Left renal pelvis (tissue), 4 donors: ENCODE data around the gene DDX49. TPM values are rescaled to one million over a fixed set of nuclear protein-coding genes. Genes with fewer than 3 reads are reported as not detected.
A peak's percentile ranks its signal among the peaks of the same experiment; 100 is the strongest.
"Not testable (repeated sequence)": the region's sequence is repeated elsewhere in the genome, so short reads cannot be mapped to it uniquely, and the experiment has no call there.

ENCODE experiments used
- DNase-seq, 4 donors: peaks; one replicate each; pipeline ENCODE4 v3.0.0-alpha.2; 2013; ENCODE audit warnings: low read depth in 4 of 4, low spot score in 3 of 4
- polyA plus RNA-seq, 4 donors: library from polyadenylated mRNA; unstranded; fragments of 120-200 nt; gene quantifications; one replicate each; pipeline ENCODE4 v1.2.1, GENCODE V29; 2013; ENCODE audit not compliant: insufficient read length in 4 of 4

The DDX49 gene
- polyA plus RNA-seq, 4 donors: 33.4 to 51.5 (median 41.4) TPM

DNA sequence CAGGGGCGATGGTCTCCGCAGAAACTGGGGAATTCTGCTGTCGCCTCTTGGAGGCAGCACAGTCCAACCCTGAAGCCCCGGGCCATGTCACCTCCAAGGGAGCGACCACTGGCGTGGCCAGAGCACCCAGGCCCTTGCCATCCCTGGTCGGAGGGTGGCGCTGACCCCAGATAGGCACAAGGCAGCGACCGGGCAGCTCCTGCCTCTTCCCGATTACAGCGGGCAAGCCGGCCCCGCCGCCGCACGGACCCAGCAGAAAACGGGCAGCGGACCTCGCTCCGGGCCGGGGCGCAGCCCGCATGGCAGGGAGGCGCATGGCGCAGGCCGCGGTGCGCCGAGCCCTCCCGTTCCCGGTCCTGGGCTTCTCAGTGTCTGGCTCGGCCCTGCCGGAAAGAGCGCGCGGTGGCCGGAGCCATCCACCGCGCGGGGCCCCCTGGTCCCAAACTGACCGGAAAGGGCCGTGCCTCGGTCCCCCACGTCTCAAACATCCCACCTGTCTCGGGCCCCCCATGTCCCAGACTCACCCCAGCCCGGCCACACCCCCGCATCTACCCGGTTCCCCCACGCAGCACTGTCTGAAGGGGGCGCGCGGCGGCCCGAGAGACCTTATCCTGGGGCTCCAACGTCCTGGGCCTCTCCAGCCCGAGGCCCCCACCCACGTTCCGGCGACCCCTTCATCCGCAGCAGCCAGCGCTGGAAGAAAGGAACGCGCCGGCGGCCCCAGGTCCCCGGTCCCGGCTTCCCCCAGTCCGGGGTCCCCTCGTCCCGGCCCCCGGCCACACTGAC is 24.3 kb upstream of the DDX49 start:
- no peak for DNase-seq

DNA sequence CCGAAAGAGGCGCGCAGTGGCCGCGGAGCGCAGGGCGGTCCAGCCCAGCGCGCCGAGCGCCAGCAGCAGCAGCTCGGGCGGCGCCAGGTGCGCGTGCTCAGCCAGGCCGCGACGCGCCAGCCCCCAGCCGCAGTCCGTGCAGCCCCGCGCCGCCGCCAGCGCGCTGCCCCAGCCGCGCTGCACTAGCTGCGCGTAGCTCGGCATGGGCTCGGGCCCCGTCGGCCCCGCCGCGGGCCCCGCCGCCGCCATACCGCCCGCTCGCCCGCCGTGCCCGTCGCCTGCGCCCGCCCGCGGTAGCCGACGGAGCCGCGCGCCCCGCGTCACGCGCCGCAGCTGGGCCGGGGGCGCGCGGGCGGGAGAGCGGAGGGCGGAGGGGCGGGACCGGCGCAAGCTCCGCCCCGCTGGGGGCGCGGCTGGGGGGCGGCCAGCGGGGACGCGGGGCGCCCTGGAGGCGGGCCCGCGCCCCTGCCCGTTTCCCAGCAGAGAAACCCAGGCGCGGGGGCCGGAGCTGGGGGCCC is 23.6 kb upstream of the DDX49 start, which contains the start of gene CERS1:
Gene CERS1 (minus strand): TSS at position 335 of the 518 bp plus-strand sequence. CDS start 86 bp downstream, at position 249.
- DNase-seq: no peak

DNA sequence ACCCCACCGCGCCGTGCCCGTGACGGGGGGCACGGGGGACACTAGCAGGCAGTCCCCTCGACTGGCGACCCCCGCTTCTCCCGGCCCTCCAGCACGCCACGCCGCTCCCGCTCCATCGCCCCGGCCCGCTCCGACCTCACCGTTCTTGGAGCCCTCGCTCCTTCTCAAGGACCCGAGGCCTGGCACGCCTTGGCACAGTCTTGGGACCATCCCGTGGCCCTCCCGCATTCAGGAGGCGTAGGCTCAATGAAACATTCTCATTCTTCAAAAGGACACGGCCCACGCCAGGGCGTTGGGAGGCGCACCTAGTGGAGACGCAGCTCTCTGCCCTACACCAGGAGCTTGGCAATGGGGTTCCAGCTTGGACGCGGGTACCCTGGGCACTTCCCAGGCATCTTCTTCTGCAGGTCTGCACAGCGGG is 23.1 kb upstream of the DDX49 start:
- no peak for DNase-seq

DNA sequence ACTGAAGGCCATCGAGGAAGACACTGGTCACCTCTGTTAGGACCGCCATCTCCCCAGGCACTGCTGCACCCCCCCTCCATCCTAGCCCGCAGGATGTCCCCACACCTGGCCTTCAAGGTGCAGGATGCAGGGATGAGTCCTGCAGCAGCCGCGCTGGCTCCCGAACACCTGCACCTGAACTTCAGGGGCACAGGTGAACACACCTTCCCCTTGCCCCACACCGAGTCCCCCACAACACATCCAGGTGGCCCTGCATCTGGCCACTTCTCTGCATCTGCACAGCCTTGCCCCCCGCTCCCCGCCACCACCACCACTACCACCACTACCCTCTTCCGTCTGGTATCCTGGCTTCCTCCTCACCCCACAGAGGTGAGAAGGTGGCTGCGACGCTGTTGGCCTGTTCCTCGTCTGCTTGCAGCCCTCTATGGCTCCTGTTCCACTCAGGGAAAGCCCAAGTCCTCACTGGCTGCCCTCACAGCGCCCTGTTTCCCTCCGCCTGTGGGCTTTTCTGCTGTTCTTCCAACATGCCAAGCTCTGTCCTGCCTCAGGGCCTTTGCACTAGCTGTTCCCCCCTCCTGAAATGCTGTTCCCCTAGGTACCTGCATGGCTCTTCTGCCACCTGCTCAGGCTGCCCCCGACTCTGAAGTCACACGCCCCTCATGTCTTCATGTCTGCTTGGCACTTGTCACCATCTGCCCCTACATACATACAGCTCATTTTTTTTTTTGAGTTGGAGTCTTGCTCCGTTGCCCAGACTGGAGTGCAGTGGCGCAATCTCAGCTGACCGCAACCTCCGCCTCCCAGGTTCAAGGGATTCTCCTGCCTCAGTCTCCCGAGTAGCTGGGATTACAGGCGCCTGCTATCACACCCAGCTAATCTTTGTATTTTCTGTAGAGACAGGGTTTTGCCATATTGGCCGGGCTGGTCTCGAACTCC is 22.2 kb upstream of the DDX49 start:
- DNase-seq: no peak

DNA sequence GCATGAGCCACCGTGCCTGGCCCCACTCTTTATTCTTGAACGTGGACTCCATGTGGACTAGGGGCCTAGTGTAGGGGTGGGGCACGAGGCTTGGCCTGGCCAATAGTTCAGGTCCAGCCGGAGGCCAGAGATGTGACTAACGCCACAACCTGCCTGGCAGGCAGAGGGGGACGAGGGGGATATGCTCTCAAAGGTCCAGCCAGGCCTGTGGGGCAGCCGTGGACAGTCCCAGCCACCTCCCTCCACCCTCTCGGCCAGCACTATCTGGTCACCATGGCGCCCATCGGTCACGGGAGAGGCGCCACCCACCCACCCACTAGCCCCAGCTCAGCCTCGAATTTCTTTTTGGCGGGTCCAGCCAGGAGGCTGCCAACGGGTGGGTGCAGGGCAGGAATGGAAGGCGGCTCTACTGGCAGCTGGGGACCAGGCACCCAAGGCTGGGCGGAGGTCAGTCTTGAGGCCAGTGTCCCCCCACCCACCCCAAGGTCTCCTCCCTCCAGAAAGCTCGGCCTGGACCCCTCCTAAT is 21.4 kb upstream of the DDX49 start:
- DNase-seq: no peak

DNA sequence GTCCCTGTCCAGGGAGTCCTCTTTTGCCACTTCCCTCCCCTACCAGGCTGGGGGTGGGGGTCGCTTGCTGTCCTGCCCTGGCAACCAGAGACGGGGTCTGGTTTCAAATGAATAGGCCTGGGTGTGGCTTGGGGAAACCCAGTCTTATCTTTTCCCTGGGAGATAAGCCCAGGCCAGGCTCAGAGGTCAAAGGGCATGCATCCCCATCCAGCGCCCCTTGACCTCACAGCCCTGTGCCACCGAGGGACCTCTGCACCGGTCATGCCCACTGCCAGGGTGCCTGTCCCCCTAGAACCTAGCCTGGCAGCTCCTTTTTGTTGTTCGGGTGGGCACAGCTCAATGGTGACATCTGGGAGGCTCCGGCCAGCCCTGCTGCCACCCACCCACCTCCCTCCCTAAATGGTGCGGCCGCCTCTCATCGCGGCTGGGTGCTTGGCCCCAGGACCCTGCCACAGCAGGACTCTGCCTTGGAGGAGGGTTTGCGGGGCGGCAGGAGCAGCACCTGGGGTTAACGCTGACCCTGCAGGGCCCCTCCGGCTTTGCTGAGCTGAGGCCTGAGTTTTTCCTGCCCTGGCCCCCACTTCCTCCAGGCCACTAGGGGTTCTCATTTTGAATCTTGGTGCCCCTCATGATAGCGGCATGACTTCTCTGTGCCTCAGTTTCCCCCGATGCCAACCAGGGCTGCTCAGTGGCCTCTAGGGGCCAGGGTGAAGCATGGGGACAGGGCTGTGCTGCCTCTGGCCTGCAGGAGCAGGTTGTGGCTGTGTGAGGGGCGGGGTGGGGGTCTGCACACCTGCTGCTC is 20.7 kb upstream of the DDX49 start:
- no peak for DNase-seq

DNA sequence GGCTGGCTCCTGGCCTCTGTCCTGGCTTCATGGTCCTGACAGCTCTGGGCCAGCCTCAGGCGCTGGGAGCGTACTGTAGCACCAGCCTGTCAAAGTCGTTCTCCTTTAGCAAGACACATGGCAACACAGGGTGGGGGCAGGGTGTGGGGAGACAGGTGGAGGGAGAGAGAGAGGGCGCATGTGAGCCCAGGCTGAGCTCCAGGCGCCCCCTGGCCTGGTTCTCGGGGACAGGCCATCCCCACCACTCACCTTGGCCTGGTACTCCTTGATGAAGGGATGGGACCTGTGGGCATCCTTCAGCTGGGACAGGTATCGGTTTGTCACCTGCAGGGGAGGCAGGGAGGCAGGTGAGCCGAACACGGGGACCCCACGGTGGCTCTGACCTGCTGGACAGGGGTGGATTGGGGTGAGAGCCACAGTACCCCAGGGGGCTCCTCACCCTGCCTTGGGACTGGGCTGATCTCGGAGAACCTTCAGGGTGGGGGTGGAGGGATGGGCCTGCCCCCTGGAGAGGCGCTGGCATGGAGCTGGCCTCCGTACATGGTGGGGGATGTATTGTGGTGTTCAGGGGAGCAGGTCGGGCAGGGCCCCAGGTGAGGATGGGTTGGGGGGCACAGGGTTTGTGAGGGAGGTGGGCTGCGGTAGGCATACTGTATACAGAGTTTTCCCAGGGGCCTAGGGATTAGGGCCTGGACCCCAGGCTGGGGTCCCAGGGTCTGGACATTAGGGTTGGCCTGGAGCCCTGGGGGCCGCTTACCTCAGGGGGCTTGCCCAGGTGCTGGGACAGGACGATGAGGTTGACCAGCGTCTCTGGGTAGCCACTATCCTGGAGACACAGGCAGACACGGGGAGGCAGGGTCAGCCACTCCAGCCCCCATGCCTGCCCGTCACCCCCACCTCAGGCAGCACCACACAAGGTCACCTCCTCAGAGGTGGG is 19.6 kb upstream of the DDX49 start:
- no peak for DNase-seq

DNA sequence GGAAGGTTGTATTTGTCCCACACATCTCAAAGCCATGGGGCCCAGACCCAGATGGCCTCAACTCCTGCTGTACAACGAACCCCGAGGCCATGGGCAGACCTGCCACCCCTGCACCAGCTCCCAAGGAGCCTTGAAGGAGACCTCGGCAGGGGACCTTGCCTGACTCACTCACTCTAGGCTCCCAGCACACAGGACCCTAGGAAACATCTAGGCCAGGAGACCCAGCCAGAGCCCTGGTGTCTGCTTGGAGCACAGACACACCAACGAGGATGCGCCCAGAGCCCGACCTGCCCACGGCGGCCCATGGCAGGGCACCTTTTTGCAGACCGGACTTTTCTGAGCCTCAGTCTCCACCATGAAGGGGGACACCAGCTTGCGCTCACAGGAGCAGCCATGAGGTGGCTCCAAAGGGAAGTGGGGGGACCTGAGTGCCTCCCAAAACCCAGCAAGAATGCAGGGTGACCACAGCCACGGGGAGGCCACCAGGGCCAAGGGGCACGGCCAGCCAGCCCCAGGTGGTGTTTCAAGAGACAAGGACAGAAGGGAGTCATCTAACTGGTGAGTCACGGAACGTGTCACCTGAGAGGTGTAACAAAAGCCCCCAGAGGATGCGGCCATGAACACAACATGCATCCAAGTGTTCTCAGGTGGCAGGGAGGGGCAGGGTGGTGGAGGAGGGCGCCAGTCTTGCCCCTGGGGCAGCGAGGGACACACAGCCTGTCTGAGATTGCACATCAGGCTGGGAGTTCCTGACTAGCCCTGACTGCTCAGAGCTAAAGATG is 18.6 kb upstream of the DDX49 start:
- no peak for DNase-seq

DNA sequence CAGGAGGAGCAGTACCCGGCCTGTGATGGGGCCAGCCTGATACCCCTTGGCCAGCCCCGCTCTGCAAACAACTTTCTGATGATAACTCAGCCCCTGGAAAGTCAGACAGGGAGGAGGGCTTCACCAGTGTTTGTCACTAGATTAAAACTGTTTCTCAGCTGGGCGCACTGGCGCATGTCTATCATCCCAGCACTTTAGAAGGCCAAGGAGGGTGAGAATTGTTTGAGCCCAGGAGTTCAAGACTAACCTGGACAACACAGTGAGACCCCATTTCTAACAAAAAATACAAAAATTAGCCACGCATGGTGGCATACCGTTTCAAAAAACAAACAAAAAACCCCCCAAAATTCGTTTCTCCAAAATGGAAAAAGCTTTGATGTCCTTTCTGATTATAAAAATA is 18.0 kb upstream of the DDX49 start:
- DNase-seq: no peak

DNA sequence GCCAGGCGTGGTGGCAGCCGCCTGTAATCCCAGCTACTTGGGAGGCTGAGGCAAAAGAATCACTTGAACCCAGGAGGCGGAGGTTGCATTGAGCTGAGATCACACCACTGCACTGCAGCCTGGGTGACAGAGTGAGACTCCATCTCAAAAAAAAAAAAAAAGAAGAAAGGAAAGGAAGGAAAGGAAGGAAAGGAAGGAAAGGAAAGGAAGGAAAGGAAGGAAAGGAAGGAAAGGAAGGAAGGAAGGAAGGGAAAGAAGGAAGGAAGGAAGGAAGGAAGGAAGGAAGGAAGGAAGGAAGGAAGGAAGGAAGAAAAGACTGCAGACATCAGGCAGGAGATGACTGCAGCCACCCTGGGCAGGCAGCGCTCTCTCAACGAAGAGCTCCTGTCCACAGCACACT is 17.0 kb upstream of the DDX49 start:
- DNase-seq: not testable (repeated sequence)

DNA sequence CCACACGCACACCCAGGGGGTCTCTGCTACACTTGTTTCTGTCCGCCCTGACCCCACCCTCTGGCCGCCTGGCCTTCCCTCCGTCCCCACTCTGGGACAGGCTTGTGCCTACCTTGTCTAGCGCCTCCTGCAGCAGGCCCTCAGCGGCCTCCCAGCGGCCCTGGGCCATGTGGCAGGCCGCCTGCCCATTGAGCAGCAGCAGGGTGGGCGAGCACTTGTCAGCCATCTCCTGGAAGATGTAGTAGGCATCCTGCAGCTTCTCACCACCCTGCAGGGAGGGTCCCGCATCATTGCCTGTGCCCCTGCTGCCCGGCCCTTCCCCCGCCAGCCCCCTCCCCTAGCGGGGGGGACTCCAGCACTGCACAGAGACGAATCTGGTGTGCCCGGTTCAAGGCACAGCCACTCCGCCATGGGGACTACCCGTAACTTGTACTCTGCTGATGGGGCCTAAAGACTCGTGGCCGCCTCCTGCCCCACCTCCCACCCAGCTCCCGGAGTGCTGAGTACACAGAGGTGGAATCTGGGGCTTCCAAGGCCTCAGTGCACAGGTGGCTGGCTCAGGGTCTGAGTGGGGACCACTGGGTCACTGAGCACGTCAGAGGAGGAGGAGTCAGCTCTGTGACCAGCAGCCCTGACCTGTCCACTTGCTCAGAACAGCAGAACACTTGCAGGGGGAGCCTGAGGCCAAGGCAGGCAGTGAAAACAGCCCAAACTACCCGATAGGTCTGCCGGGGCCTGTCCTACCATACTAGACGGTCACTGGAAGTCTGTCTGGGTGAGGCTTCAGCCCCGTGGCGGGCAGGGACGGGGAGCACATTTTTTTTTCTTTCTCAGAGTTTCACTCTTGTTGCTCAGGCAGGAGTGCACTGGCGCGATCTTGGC is 16.1 kb upstream of the DDX49 start:
- DNase-seq: no peak

DNA sequence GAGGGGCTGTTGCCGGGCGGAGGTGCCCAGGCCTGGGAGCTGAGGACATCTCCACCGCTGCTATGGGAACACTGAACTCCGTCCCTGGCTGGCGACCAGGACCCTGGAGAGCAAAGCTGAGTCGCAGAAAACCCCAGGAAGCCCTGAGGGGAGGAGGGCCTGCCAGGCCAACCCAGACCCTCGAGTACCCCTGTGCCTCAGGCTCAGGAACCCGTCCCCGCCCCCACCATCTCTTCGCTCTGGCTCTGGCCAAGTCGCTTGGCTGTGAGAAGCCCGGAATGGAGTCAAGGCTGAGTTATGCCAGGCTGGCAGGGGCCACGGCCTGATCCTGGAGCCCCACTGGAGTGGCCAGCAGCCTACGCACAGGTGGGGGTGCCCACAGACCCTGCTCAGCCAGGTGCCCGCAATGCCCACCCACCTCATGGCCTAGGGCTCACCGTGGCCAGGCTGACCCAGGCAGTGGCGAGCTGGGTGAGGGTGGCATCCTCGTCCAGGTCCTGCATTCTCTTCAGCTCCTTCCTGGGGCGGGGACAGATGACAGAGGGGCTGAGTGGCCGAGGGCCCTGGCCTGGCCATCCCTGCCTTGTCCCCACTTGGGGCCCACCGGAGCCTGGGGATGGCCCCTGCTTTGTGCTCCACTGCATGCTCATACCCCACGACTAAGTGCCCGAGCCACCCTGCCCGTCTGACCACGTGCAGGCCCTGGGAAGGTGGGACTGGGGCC is 15.0 kb upstream of the DDX49 start:
- DNase-seq: no peak

DNA sequence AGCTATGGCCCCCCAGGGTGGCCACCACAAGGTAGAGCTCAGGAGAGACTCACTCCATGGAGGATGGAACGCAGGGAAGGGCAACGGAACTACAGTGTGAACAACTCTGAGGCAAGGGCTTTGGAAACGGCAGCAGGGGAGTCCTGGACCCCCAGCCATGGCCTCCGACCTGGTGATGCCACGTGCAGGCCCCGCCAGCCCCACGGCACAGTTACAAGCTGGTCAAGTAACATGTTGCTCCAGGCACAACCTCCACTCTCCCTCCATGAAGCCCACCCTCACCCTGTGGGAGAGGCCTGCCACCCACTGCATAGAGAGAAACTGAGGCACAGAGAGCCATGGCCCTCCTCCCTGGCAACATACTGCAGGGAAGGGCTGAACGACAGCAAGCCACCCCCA is 14.5 kb upstream of the DDX49 start:
- no peak for DNase-seq

DNA sequence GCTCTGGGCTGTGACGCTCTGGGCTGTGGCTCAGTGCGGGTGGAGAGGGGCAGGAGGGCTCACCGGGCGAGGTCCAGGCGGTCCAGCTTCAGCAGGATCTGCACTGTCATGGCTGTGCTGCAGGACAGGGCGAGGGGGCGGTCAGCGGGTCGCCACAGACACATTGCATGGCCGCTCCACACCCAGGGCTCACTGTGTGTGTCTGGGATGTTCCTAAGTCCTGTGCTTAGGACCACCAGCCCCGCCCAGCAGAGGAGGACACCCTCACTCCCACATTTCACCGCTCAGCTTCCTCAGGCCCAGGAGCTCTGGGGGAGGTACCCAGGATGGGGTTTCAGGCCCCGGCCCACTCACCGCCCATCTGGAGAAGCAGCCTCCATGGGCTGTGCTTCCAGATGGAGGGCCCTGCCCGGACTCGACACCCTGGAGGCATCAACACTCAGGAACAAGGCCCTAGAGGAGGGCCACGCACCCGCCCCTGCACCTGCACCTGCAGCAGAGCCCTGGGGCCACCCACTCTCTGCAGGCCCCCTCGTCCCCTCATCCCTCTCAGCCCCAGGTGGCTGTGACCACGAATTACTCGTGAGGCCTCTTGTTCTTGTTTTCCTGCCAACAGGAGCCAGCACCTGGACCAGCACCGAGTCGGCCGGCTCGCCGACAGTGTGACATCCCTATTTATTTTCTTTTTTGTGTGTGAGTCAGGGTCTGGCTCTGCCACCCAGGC is 13.8 kb upstream of the DDX49 start:
- peak in 1 of 4 donors; percentile 54 for DNase-seq

DNA sequence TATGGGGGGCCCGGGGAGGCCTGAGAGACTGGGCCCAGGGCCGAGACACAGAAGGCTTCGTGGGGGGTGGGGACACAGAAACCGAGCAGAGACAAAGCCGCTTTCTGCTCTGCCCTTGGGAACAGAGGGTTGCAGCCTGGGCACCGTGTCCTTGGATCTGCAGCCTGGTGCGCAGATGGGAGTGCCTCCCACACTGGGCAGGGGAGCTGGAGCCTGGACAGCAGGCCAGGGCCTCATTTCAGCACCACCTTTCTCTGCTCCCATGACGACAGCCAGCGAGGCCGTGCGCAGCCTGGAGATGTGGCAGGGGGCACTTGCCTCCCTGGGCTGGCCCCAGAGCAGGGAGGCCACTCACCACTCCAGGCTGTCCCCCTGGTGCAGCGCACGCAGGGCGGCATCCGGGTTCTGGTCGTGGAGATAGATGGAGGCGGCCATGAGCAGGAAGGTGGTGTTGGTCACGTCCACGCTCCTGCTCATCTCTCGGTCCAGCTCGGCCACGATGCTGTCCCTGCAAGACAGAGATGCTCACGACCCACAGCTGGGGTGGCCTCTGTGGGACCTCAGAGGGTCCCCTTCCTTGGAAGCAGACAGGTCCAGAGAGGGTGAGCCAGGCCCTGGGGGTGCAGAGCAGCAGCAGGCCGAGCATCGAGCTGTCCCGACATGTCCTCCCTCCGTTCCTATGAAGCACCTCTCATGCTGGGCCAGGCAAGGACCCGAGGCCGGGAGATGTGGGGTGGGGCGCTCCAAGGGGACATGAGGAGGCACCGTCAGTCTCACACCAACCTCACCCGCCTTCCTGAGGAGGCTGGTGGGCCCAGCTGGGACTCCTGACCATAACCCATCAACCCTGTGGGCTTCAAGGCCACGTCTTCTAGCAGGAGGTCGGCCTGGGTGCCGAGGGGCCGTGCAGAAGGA is 12.7 kb upstream of the DDX49 start:
- DNase-seq: no peak
